Neuronal stem cell (in vitro differentiated cells): ENCODE measurements around the gene CACNG4.
A peak's percentile ranks its signal among the peaks of the same experiment; 100 is the strongest.

Source experiments
- DNase-seq: peaks from one replicate; pipeline ENCODE4 v3.0.0-alpha.2; 2013; ENCODE audit warnings: low spot score
- H2AFZ ChIP-seq: one replicate; pipeline ENCODE4 v1.6.1; 2013; ENCODE audit warnings: mild to moderate bottlenecking, low read length, inconsistent platforms
- H2AK5ac ChIP-seq: 2 replicates; pipeline ENCODE4 v1.6.1; 2013; ENCODE audit warnings: low read depth, mild to moderate bottlenecking, inconsistent platforms, low read length, moderate library complexity, mixed read lengths
- H2BK120ac ChIP-seq: 2 replicates; pipeline ENCODE4 v1.6.1; 2013; ENCODE audit warnings: low read depth, mild to moderate bottlenecking, inconsistent platforms, low read length, moderate library complexity, mixed read lengths
- H2BK12ac ChIP-seq: one replicate; pipeline ENCODE4 v1.6.1; 2013; ENCODE audit warnings: low read length, inconsistent platforms
- H2BK15ac ChIP-seq: 2 replicates; pipeline ENCODE4 v1.6.1; 2013; ENCODE audit warnings: mild to moderate bottlenecking, low read length, inconsistent platforms, mixed read lengths
- H2BK5ac ChIP-seq: one replicate; pipeline ENCODE4 v1.6.1; 2013; ENCODE audit warnings: inconsistent platforms, mild to moderate bottlenecking, low read length, moderate library complexity
- H3K14ac ChIP-seq: one replicate; pipeline ENCODE4 v1.6.1; 2013; ENCODE audit warnings: low read length, inconsistent platforms
- H3K18ac ChIP-seq: 2 replicates; pipeline ENCODE4 v1.6.1; 2013; ENCODE audit warnings: low read length, inconsistent platforms
- H3K23ac ChIP-seq: 2 replicates; pipeline ENCODE4 v1.6.1; 2013; ENCODE audit warnings: low read depth, mild to moderate bottlenecking, mixed read lengths, low read length, inconsistent platforms; ENCODE audit not compliant: poor library complexity
- H3K27ac ChIP-seq: replicated peaks from 3 replicates; pipeline ENCODE4 v1.5.1; 2013; ENCODE audit warnings: low read length, inconsistent platforms
- H3K27me3 ChIP-seq, 3 experiments: 2 replicates each; pipeline ENCODE4 v1.6.1; 2013; ENCODE audit warnings: low read length in 3 of 3, mild to moderate bottlenecking in 2 of 3, inconsistent platforms in 1 of 3, low read depth in 1 of 3, mixed read lengths in 1 of 3, moderate library complexity in 1 of 3; ENCODE audit not compliant: control insufficient read depth in 3 of 3, insufficient read depth in 3 of 3
- H3K36me3 ChIP-seq, 2 donors: replicated peaks in 1 of 2; 2 replicates each; pipeline ENCODE4 v1.6.1; 2013; ENCODE audit warnings: low read length in 2 of 2; ENCODE audit not compliant: control insufficient read depth in 2 of 2, insufficient read depth in 2 of 2
- H3K4ac ChIP-seq: 2 replicates; pipeline ENCODE4 v1.6.1; 2013; ENCODE audit warnings: inconsistent platforms, mild to moderate bottlenecking, low read length, moderate library complexity
- H3K4me1 ChIP-seq, 2 donors: 1 replicate in 1 of 2; 2 replicates in 1 of 2; pipeline ENCODE4 v1.6.1; 2013; ENCODE audit warnings: low read length in 2 of 2, low read depth in 1 of 2; ENCODE audit not compliant: control insufficient read depth in 2 of 2, insufficient read depth in 1 of 2
- H3K4me2 ChIP-seq: one replicate; pipeline ENCODE4 v1.6.1; 2013; ENCODE audit warnings: mild to moderate bottlenecking, low read length, inconsistent platforms; ENCODE audit not compliant: insufficient read depth, poor library complexity, severe bottlenecking
- H3K4me3 ChIP-seq, 2 donors: 2 replicates each; pipeline ENCODE4 v1.5.1; 2013; ENCODE audit warnings: low read length in 2 of 2, mild to moderate bottlenecking in 2 of 2, inconsistent platforms in 1 of 2, moderate library complexity in 1 of 2
- H3K79me1 ChIP-seq: one replicate; pipeline ENCODE4 v1.6.1; 2013; ENCODE audit warnings: low read depth, mild to moderate bottlenecking, inconsistent platforms, low read length, moderate library complexity
- H3K9ac ChIP-seq: one replicate; pipeline ENCODE4 v1.6.1; 2013; ENCODE audit warnings: mild to moderate bottlenecking, low read depth, low read length, inconsistent platforms; ENCODE audit not compliant: poor library complexity
- H3K9me3 ChIP-seq, 2 donors: replicated peaks in 1 of 2; 2 replicates each; pipeline versions ENCODE3 to v1.6.1; 2013; ENCODE audit warnings: low read length in 2 of 2, mild to moderate bottlenecking in 2 of 2, inconsistent platforms in 1 of 2, low read depth in 1 of 2, mixed read lengths in 1 of 2, moderate library complexity in 1 of 2; ENCODE audit not compliant: control insufficient read depth in 2 of 2, insufficient read depth in 1 of 2
- H4K8ac ChIP-seq: one replicate; pipeline ENCODE4 v1.6.1; 2013; ENCODE audit warnings: low read depth, mild to moderate bottlenecking, inconsistent platforms, low read length, moderate library complexity
- H4K91ac ChIP-seq: one replicate; pipeline ENCODE4 v1.6.1; 2013; ENCODE audit warnings: low read length, low read depth, mild to moderate bottlenecking, inconsistent platforms; ENCODE audit not compliant: poor library complexity
- WGBS, 2 donors: extraction: QIAGEN DNeasy Blood & Tissue Kit; methylation state at CpG; one replicate each; pipeline ENCODE4 v1.1.7; 2013; ENCODE audit warnings: missing lambda C conversion rate in 2 of 2, mixed read lengths in 1 of 2; ENCODE audit not compliant: insufficient read length in 2 of 2, insufficient replicate concordance in 1 of 2; ENCODE audit errors: extremely low coverage in 2 of 2; 5-methylcytosine and 5-hydroxymethylcytosine counted together

Gene CACNG4

GRCh38 chr17:66984730-66985129 is 20.2 kb downstream of the CACNG4 start:
- H4K91ac ChIP-seq: no peak overlapping the region
- H3K4ac ChIP-seq: no peak overlapping the region
- H3K4me2 ChIP-seq: no peak overlapping the region
- peaks cover 3 to 8% of the 10 kb centered on the region in 2 donors for H3K4me1 ChIP-seq
- H2BK12ac ChIP-seq: no peak overlapping the region
- no CpG with 5 or more reads among the region's 7 CpGs for WGBS, 2 donors
- no peak overlapping the region for H2AFZ ChIP-seq
- H3K18ac ChIP-seq: peak overlapping the region; percentile 42
- H2BK15ac ChIP-seq: no peak overlapping the region
- H3K79me1 ChIP-seq: no peaks in the 10 kb centered on the region
- no peak overlapping the region for H4K8ac ChIP-seq
- H3K9ac ChIP-seq: no peak overlapping the region
- no peak overlapping the region for H3K14ac ChIP-seq
- H3K23ac ChIP-seq: no peak overlapping the region
- H2AK5ac ChIP-seq: no peak overlapping the region
- no peak overlapping the region for H2BK5ac ChIP-seq
- DNase-seq: no peak
- H2BK120ac ChIP-seq: no peak overlapping the region
- peaks cover 0 to 8% of the 10 kb centered on the region in 2 donors for H3K9me3 ChIP-seq
- H3K27me3 ChIP-seq: no peaks in the 10 kb centered on the region
- no peak overlapping the region for H3K27ac ChIP-seq
- H3K4me3 ChIP-seq: no peak overlapping the region
- H3K36me3 ChIP-seq: peaks cover 0 to 31% of the 10 kb centered on the region in 2 donors

GRCh38 chr17:66985338-66986237 is 21.1 kb downstream of the CACNG4 start:
- DNase-seq: no peak
- H3K14ac ChIP-seq: no peak overlapping the region
- no peak overlapping the region for H3K27ac ChIP-seq
- no peak overlapping the region for H2AFZ ChIP-seq
- H4K91ac ChIP-seq: no peak overlapping the region
- no peaks in the 10 kb centered on the region for H3K27me3 ChIP-seq
- peaks cover 0 to 33% of the 10 kb centered on the region in 2 donors for H3K36me3 ChIP-seq
- no peak overlapping the region for H2BK15ac ChIP-seq
- H3K18ac ChIP-seq: peak overlapping the region; percentile 63
- peaks cover 3 to 8% of the 10 kb centered on the region in 2 donors for H3K4me1 ChIP-seq
- no peak overlapping the region for H3K4ac ChIP-seq
- no peak overlapping the region for H3K4me2 ChIP-seq
- no peak overlapping the region for H3K23ac ChIP-seq
- H3K4me3 ChIP-seq: no peak overlapping the region
- H2BK12ac ChIP-seq: no peak overlapping the region
- no peak overlapping the region for H3K9ac ChIP-seq
- no peak overlapping the region for H4K8ac ChIP-seq
- H2AK5ac ChIP-seq: no peak overlapping the region
- peaks cover 0 to 3% of the 10 kb centered on the region in 2 donors for H3K9me3 ChIP-seq
- H2BK120ac ChIP-seq: no peak overlapping the region
- WGBS, 2 donors: no CpG with 5 or more reads among the region's 12 CpGs
- peak overlapping the region; percentile 45 for H2BK5ac ChIP-seq
- H3K79me1 ChIP-seq: no peaks in the 10 kb centered on the region

GRCh38 chr17:66986659-66987058 is 22.2 kb downstream of the CACNG4 start:
- H3K9me3 ChIP-seq: peaks cover 0 to 3% of the 10 kb centered on the region in 2 donors
- no peak overlapping the region for H3K4me3 ChIP-seq
- no peak overlapping the region for H3K18ac ChIP-seq
- H3K14ac ChIP-seq: no peak overlapping the region
- H2BK12ac ChIP-seq: no peak overlapping the region
- no peak overlapping the region for H4K8ac ChIP-seq
- no peaks in the 10 kb centered on the region for H3K27me3 ChIP-seq
- no peak overlapping the region for H2AFZ ChIP-seq
- no peak overlapping the region for H3K4ac ChIP-seq
- no peak overlapping the region for H4K91ac ChIP-seq
- H3K4me1 ChIP-seq: peaks cover 0 to 4% of the 10 kb centered on the region in 2 donors
- no peak overlapping the region for H3K27ac ChIP-seq
- no peak overlapping the region for H2BK120ac ChIP-seq
- no peak overlapping the region for H2BK5ac ChIP-seq
- no CpG with 5 or more reads among the region's 4 CpGs for WGBS, 2 donors
- H3K4me2 ChIP-seq: no peak overlapping the region
- no peak for DNase-seq
- H3K79me1 ChIP-seq: no peaks in the 10 kb centered on the region
- H3K36me3 ChIP-seq: peaks cover 0 to 33% of the 10 kb centered on the region in 2 donors
- no peak overlapping the region for H2AK5ac ChIP-seq
- H3K9ac ChIP-seq: no peak overlapping the region
- H2BK15ac ChIP-seq: no peak overlapping the region
- H3K23ac ChIP-seq: no peak overlapping the region

- H2AFZ ChIP-seq: no peak overlapping the region
- peaks cover 0 to 4% of the 10 kb centered on the region in 2 donors for H3K4me1 ChIP-seq
- peaks cover 0 to 33% of the 10 kb centered on the region in 2 donors for H3K36me3 ChIP-seq
- no peak overlapping the region for H3K9ac ChIP-seq
- H2BK12ac ChIP-seq: no peak overlapping the region
- H4K91ac ChIP-seq: no peak overlapping the region
- H3K27ac ChIP-seq: no peak overlapping the region
- H3K4ac ChIP-seq: no peak overlapping the region
- no peak overlapping the region for H3K4me2 ChIP-seq
- no CpG with 5 or more reads among the region's 2 CpGs for WGBS, 2 donors
- DNase-seq: no peak
- H2BK5ac ChIP-seq: no peak overlapping the region
- H3K9me3 ChIP-seq: no peaks in the 10 kb centered on the region
- H2BK15ac ChIP-seq: no peak overlapping the region
- H3K27me3 ChIP-seq: no peaks in the 10 kb centered on the region
- H4K8ac ChIP-seq: no peak overlapping the region
- no peak overlapping the region for H3K14ac ChIP-seq
- no peak overlapping the region for H2AK5ac ChIP-seq
- no peak overlapping the region for H2BK120ac ChIP-seq
- H3K18ac ChIP-seq: no peak overlapping the region
- no peak overlapping the region for H3K23ac ChIP-seq
- H3K79me1 ChIP-seq: no peaks in the 10 kb centered on the region
- H3K4me3 ChIP-seq: no peak overlapping the region
Observed at GRCh38 chr17:66987059-66987616, 22.6 kb downstream of the CACNG4 start.
